Measurements from ENCODE around the gene EFCAB8.
A peak's percentile ranks its signal among the peaks of the same experiment; 100 is the strongest.

EFCAB8 gene, protein sequence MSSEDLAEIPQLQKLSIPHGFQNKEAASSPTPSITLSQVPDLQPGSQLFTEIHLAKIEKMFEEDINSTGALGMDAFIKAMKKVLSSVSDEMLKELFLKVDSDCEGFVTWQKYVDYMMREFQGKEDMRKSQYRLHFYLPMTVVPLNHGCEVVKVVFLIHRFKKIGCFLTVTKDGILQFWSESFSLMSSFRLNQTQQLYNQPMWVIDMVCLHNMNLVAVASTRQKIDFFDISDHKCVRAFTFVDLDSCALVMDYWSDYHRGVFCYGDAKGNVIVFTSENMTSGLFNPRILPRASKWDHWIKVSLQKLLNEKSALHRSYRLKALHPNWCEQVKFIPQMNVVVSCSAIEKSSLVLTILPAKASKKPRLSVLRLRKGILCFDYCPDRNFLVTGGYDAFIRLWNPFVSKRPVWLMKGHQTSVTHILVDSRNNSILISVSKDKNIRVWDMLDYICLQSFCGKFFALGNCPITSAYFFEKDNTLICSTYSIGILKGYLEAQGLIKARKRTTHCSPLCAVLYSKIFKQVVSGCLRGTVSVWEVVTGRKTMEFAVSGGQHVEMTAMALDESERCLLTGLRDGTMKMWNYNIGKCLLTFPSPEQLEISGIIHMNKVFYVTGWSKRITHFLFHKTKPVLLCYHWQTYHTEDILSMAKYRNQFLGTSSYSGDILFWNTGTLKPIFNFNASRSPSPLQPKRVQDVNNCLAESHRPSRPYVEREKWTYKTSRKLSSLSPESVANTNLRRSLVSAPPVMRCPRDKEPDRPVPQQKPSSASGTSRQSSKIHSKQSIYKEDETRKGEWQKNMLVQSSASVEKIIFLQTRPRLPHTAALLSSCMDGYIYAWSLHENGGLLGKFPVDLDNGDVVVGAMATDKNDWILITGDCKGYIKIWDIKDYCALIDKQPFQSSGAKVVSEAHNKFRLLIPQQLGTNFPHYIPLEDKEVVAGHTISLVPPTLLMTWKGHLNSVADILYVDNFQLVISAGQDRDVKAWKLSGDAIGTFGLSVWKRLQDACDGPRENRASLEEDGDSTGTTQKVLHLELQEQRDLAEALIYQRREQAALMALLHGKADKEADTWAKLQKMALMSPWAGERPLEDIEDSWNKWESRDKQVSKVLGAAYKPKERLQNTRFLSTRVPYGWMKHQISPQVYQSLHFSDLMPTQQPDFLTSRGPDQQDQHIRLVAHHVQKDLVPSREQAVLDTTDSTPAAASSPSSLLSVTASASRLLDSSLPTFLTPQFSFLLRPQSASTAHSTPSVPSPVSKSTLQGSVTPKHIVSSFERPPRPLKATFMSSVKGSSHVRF

DNA sequence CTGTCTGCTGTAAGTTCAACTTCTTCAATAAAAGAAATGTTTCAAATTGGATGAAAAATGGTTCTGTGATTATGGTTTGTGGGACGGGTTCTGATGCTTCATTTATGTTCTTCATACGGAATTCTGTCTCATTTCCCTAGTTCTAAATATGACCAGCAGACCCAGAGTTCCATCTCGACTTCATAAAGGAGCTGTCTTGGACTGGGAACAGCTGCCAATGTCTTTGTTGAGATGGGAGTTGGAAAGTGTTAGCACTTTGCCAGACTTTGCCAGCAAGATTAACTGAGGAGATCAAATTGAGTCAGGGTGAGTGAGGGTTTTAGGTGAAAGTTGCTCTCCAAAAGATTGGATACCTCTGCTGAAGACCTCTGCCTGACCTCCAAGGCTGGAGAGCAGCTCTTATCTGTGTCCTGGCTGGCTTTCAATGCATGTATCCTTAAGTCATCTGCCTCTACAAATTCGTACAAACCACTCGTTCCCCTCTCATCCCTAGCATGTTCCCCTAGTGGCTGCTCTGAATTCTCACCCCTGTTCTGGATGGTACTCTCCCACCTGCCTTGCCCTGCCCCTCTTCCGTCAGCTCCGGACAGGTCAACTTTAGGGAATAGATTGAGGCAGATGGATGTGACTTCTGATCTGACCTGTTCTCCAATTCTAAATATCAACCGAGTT, at the start of gene EFCAB8:
Gene EFCAB8, plus strand, starts transcription at position 223 of the 672 bp plus-strand sequence. CDS start 4,870 bp downstream, outside the sequence.
- no peak for DNase-seq

- DNase-seq = no peak
Measured at GRCh38 chr20:32809907-32810306, 48.8 kb upstream of the EFCAB8 start.

- no peak for DNase-seq
Measured at GRCh38 chr20:32810941-32811340, 47.8 kb upstream of the EFCAB8 start.

DNA sequence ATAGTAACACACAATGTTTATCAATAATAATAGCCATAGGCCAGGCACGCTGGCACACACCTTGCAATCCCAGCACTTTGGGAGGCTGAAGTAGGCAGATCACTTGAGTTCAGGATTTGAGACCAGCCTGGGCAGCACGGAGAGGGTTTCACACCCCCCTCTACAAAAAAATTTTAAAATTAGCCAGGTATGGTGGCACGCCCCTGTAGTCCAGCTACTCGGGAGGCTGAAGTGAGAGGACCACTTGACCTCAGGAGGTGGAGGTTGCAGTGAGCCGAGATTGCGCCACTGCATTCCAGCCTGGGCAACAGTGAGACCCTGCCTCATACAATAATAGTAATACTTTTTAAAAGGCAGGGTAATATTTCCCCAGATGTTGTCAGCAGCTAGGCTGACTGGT, 46.8 kb upstream of the EFCAB8 start:
- no peak for DNase-seq

DNA sequence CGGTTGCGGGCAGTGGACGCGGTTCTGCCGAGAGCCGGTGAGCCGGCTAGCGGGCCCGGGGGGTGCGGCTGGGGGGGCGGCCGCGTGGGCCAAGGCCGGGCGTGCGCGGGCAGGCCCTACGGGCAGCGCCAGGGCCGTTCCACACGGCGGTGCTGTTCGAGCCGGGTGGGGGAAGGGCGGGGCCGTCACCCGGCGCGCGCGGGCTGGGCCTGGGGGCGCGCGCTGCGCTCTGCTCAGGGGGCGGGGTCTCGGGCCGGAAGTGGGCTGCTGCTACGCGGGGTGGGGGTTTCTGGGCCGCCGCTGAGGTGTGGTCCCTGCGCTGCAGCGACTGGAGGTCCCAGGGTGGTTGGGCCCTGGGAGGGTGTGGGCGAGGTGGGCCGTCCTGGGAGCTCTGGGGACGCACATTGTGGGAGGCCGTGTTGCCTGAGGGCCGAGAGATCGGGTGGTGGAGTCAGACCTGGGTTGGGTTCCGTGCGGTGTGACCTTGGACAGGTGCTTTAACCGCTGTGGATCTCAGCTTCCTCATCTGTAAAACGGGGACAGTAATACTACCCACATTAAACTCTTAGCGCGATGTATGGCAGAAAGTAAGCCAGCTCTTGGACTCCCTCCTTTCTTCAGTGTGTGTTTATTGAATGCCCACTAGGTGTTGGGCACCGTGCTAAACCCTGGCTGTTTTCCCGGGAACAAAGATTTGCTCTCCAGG, 38.6 kb upstream of the EFCAB8 start:
- peak; percentile 81 for DNase-seq

DNA sequence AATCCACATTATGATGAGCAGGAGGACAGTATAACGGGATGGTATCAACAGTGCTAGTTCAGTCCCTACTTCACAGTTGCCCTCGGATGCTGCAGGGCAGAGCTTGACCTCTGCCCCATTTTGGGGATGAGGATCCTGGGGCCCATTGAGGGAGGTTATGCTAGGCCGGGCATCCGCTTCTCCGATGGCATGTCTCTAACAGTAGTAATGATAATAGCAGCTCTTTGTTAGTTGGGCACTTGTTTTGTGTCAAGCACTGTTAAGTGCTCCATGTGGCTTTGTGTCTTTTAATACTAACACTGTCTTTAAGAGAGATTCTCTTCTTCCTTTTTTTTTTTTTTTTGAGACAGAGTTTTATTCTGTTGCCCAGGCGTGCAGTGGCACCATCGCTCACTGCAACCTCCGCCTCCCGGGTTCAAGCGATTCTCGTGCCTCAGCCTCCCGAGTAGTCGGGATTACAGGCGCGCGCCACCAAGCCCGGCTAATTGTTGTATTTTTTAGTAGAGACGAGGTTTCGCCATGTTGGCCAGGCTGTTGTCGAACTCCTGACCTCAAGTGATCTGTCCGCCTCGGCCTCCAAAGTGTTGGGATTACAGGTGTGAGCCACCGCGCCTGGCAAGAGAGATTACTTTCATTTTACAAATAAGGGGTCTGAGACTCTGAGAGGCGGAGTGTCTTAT, 37.9 kb upstream of the EFCAB8 start:
- DNase-seq = no peak

DNA sequence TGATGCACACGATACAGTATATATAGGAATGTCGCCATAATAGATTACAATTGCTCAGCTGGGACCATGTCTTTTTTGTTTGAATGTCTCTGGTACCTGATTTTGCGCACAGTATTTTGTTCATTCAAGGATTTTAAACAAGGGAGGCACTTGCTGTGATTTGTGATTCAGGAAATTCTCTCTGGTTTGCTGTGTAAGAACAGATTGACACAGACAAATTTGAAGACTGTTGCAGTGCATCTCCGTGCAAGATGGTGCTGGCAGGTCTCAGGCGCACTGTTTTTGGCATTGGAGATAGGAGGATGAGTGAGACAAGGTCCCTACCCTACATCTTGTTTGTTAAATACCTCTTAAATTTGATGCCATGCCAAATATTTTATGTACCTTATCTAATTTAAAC, 36.5 kb upstream of the EFCAB8 start:
- no peak for DNase-seq

- peak; percentile 12 for DNase-seq
Measured at GRCh38 chr20:32823078-32823477, 35.6 kb upstream of the EFCAB8 start.

- no peak for DNase-seq
Measured at GRCh38 chr20:32823737-32824588, 34.8 kb upstream of the EFCAB8 start.

DNA sequence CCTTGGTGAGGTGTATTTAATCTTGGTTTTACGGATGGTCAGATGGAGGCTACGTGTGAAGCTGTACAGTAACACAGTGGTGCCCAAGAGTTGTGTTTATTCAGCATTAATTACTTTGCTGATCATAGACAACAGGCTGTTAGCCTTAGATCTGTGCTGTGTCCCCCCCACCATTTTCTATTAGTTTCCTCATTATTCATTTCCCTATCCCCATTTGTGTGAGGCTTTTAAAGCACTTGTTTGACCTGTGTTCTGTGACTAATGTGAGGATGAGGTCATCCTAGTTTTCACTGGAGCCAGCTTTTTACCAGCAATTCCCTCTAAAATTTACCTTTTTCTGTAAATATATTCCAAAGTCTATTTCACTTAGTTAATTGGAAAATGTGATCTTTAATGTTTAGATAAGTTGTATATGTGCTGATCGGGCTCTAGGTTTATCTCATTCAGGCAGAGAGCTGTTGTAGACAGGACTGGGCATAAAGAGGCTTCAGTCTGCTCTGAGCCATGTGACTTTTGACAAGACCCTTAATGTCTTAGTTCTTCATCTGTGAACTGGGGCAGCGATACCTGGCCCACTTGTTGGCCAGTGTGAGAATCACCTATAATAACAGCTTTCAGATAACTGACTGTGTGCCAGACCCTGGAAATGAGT, 30.6 kb upstream of the EFCAB8 start:
- DNase-seq = no peak

GRCh38 chr20:32829311-32830005, 29.3 kb upstream of the EFCAB8 start:
- DNase-seq = no peak

DNA sequence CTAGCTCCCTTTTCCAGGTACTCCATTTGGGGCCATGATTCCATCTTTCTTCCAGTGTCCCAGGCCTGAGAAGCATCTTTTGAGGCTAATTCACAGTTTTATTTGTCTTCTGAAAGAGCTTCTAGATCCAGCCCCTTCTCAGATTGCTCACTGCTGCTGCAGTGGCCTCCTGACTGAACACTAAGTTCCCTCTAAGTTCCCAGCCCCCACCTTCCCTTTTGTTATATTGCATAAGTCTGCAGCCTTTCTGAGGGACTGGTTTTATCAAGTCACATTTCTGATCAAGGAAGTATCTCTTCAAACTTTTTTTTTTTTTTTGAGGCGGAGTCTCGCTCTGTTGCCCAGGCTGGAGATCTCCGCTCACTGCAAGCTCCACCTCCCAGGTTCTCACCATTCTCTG, 28.3 kb upstream of the EFCAB8 start:
- no peak for DNase-seq

DNA sequence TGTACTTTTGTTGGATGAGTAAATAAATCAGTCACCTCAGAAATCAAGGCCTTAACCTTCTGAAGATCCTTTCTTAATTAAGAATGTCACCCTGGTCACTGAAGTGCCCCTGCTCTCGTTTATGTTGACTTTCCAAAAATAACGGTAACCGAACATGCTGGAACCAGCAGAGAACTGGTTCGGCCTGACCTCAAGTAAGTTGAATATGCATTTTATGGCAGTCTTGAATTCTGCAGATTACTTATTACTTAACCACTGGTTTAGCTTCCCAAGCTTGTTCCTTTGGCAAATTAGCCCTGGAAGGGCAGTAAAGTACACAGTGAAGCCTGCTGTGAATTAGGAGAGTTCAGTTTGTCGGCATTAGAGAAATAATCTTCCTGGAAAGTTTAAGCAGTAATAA, 26.7 kb upstream of the EFCAB8 start:
- no peak for DNase-seq

- no peak for DNase-seq
Measured at GRCh38 chr20:32832664-32833063, 26.1 kb upstream of the EFCAB8 start.

- DNase-seq = no peak
Measured at GRCh38 chr20:32834972-32835371, 23.8 kb upstream of the EFCAB8 start.

DNA sequence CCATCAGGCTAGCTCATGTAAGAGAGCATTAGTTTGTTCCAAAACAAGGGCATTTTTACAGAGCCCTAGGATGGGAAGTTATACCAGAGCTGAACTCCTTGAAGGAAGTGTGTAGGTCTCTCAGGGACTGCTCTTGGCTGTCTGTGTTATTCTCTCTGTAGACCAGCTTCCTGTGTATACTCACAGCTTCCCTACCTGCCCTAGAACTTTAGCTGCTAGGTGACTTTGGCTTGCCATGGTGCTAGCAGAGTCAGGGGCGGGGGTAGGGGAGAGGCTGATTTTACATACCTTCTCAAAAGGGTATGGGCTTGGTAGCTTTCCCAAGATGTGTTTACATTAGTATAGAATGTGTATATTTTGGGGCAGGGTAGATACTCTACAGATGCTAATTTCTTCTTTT, 21.6 kb upstream of the EFCAB8 start:
- DNase-seq = no peak

- no peak for DNase-seq
Measured at GRCh38 chr20:32839227-32839981, 19.3 kb upstream of the EFCAB8 start.

DNA sequence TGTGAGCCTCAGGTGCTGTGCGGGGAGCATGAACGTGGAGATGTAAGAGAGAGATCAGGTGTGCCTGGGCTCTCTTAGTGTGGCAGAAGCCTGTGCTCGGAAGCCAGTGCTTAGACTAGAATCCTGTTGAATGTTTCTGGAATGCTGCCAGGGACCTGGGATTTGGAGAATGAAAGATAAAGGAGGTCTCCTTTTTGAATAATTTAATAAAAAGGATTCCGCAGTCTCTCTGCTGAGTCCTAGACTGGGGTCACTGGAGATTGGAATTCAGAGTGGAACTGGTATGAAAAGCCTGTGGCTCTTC, 18.8 kb upstream of the EFCAB8 start:
- no peak for DNase-seq

DNA sequence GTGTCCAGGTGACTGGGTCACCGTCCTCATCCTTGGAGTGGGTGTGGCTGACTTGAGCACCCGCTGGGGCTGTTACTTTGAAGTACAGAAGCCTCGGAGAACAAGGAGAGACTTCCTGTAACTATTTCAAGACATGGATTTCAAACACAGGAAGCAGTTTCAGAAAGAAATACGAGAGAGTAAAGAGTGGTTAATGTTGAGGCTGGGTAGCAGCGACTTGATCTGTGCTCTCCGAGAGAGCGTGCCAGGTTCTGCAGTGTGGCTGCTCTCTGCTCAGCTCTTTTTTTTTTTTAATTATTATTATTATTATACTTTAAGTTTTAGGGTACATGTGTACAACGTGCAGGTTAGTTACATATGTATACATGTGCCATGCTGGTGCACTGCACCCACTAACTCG, 17.5 kb upstream of the EFCAB8 start:
- no peak for DNase-seq

Measured in activated CD4-positive, alpha-beta T cell treated with anti-CD3 and anti-CD28 coated beads for 1 hour (primary cell).